ENCODE measurements around the gene MPP3. TPM values are rescaled to one million over a fixed set of nuclear protein-coding genes. Genes with fewer than 3 reads are reported as not detected.
"Not testable (repeated sequence)": the region's sequence is repeated elsewhere in the genome, so short reads cannot be mapped to it uniquely, and the experiment has no call there.

MPP3 gene
- total RNA-seq, 1 experiment from 2014 or later, result 11.3 TPM

GRCh38 chr17:43871946-43872690 lies 39.2 kb upstream of the MPP3 start:
- no peak overlapping the region for H3K27ac ChIP-seq
- no peaks in the 10 kb centered on the region; the same call in 1 of the 2 replicates for H3K27me3 ChIP-seq
- DNase-seq, result no peak
- H3K4me1 ChIP-seq, result no peaks in the 10 kb centered on the region
- H3K36me3 ChIP-seq, result no peaks in the 10 kb centered on the region
- no peak overlapping the region for H3K4me3 ChIP-seq
- no peaks in the 10 kb centered on the region for H3K9me3 ChIP-seq (replicated peaks)

- H3K36me3 ChIP-seq; H3K9me3 ChIP-seq (replicated peaks); H3K27me3 ChIP-seq; H3K27ac ChIP-seq; H3K4me1 ChIP-seq; DNase-seq; H3K4me3 ChIP-seq: not testable (repeated sequence)
Measured at GRCh38 chr17:43869031-43869430, 36.1 kb upstream of the MPP3 start.

GRCh38 chr17:43868226-43868994 lies 35.5 kb upstream of the MPP3 start:
- no peak for DNase-seq
- H3K36me3 ChIP-seq, result no peaks in the 10 kb centered on the region
- H3K4me1 ChIP-seq, result no peaks in the 10 kb centered on the region
- no peak overlapping the region for H3K4me3 ChIP-seq
- H3K9me3 ChIP-seq (replicated peaks), result no peaks in the 10 kb centered on the region
- peaks cover 9% of the 10 kb centered on the region for H3K27me3 ChIP-seq
- no peak overlapping the region for H3K27ac ChIP-seq

DNA sequence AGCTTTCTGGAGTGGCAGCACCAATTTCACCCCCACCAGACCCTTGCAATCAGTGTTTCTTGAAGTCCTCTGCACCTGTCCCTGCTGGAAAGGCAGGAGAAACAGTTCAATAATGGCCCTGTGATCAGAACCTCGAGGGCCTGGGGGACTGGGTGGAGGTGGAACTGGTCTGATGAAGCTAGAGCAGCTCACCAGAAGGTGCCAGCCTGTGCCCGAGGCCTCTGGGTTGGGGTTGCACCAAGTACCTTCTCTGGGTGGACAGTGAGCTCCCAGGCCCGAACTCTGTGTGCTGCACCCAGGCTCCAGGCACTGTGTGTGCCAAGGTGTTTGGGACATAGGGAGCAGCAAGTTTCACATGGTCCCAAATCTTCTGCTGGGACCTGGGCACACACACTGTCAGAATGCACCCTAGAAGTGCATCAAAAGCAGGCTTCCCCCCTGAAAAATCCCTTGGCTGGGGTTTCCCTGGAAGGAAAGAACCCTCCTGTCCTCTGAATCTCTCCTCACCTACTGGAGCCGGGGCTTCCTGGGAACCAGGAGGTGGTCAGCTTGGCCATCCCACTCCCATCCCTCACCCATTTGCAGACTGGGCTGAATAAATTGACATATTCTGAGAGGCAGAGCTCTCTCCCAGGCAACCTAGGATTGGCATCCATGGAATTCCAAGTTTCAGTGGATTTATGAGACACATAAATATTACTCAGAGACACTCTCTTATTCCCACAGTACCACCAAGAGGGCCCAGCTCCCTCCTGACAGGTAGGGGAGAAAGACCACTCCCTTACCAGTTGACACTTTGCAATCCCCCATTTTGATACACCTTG lies 31.4 kb upstream of the MPP3 start:
- peaks cover 31% of the 10 kb centered on the region for H3K27me3 ChIP-seq
- H3K36me3 ChIP-seq, result no peaks in the 10 kb centered on the region
- no peaks in the 10 kb centered on the region for H3K4me1 ChIP-seq
- no peak overlapping the region for H3K27ac ChIP-seq
- DNase-seq, result no peak
- no peak overlapping the region for H3K4me3 ChIP-seq
- H3K9me3 ChIP-seq (replicated peaks), result no peaks in the 10 kb centered on the region

- Histone ChIP-seq H3K27ac (no peak overlapping the region), H3K4me1 (0 out of 2 replicates have a peak, but pooled peaks cover 3% of the 10 kb centered on the region), H3K27me3 (peaks cover 38% of the 10 kb centered on the region; the same call in 1 of the 2 replicates), H3K9me3 (replicated peaks) (no peaks in the 10 kb centered on the region), H3K36me3 (no peaks in the 10 kb centered on the region), H3K4me3 (no peak overlapping the region)
- no peak for DNase-seq
Measured at GRCh38 chr17:43861960-43862359, 29.0 kb upstream of the MPP3 start.

DNA sequence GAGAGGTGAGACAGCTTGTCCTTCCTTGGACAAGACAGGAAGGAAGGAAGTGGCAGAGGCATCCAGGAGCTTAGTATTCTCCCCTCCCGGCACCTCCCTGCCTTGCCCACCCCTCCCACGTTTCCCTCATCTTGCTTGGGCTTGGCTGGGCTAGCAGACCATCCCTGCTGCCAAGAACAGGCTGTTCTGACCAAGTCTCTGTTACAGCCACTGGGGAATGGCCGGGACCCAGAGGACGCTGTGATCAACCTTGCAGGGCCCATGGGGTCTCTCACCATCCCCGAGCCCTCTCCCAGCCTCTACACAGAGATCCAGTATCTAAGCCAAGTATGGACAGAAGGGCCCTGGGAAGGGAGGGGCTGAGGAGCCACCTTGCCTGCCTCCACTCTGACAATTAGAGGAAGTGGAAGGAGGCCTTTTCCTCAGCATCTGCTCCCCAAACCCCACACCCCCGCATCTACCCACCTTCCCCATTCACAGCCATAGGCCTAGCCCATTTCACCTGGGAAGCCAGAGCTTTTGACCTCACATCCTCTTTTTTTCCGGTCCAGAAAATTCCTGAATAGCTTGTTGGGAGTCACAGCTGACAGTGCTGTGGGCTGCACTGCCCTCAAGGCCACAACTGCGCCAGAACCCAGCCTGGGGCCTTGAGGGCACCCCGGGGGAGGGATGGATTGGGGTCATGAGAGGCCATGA lies 28.1 kb upstream of the MPP3 start:
- peaks cover 46% of the 10 kb centered on the region; the same call in 1 of the 2 replicates for H3K27me3 ChIP-seq

DNA sequence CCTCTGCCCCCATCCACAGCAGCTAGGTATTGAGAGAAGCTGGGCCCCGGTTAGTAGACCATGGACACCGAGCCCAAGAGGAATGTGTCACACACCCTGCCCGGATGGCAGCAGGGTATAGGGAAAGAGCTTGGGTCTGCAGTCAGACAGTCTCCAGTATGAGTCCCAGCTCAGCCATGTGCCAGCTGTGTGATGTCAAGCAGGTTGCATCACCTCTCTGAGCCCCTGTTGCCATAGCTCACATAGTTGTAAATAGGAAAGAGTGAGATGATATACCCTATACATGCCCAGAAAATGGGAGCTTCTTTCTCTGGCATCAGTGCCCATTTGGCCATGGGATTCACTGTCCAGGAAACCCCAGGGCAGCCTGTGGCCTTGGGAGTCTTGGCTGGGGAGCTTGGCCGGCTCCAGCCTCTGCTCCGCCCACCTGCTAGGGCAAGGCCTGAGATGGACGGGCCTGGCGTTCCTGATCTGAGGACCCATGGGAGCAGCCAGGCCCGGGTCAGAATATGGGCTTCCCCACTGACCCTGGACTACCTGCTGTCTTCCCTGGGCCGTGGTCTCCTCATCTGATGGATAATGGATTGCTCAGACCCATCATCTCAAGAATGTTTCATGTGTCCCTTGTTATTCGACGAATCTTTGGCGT lies 27.3 kb upstream of the MPP3 start:
- DNase-seq, result no peak
- H3K36me3 ChIP-seq, result no peaks in the 10 kb centered on the region
- H3K27me3 ChIP-seq, result peaks cover 48% of the 10 kb centered on the region; the same call in 1 of the 2 replicates
- no peaks in the 10 kb centered on the region for H3K9me3 ChIP-seq (replicated peaks)
- no peak overlapping the region for H3K4me3 ChIP-seq
- H3K27ac ChIP-seq, result no peak overlapping the region
- H3K4me1 ChIP-seq, result 0 out of 2 replicates have a peak, but pooled peaks cover 3% of the 10 kb centered on the region

More for the DNA sequence above, 28.1 kb upstream of the MPP3 start:
- H3K27ac ChIP-seq, result no peak overlapping the region
- H3K36me3 ChIP-seq, result no peaks in the 10 kb centered on the region
- H3K4me3 ChIP-seq, result no peak overlapping the region
- H3K9me3 ChIP-seq (replicated peaks), result no peaks in the 10 kb centered on the region
- H3K4me1 ChIP-seq, result 0 out of 2 replicates have a peak, but pooled peaks cover 3% of the 10 kb centered on the region
- DNase-seq, result no peak

GRCh38 chr17:43857957-43858600 lies 25.1 kb upstream of the MPP3 start:
- H3K4me3 ChIP-seq, result no peak overlapping the region
- H3K9me3 ChIP-seq (replicated peaks), result no peaks in the 10 kb centered on the region
- H3K27me3 ChIP-seq, result peaks cover 41% of the 10 kb centered on the region
- H3K27ac ChIP-seq, result no peak overlapping the region
- DNase-seq, result peak in 1 of 2 experiments; percentile 30
- H3K4me1 ChIP-seq, result 0 out of 2 replicates have a peak, but pooled peaks cover 3% of the 10 kb centered on the region
- H3K36me3 ChIP-seq, result no peaks in the 10 kb centered on the region

- Histone ChIP-seq H3K36me3 (no peaks in the 10 kb centered on the region), H3K4me1 (0 out of 2 replicates have a peak, but pooled peaks cover 3% of the 10 kb centered on the region), H3K27me3 (peaks cover 35% of the 10 kb centered on the region), H3K27ac (no peak overlapping the region), H3K4me3 (no peak overlapping the region), H3K9me3 (replicated peaks) (no peaks in the 10 kb centered on the region)
- no peak for DNase-seq
Measured at GRCh38 chr17:43857141-43857540, 24.2 kb upstream of the MPP3 start.

DNA sequence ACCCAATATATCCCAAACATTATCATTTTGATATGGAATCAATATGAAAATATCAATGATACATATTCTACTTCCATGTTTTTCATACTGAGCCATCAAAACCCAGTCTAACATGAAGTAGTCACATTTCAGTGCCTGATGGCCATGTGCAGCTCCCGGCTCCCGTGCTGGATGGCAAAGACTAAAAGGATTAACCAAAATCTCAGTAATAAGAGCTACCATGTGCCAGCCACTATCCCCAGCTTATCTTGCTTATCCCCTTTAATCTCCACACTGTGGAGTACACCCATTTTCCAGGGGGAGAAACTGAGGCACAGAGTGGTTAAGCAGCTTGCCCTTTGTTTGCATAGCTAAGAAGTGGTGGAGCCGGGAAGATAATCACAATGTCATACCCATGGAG lies 23.2 kb upstream of the MPP3 start:
- Histone ChIP-seq H3K9me3 (replicated peaks) (no peaks in the 10 kb centered on the region), H3K27me3 (peaks cover 33% of the 10 kb centered on the region)

GRCh38 chr17:43855061-43855460 lies 22.1 kb upstream of the MPP3 start:
- Histone ChIP-seq H3K27ac (no peak overlapping the region), H3K9me3 (replicated peaks) (no peaks in the 10 kb centered on the region), H3K4me1 (0 out of 2 replicates have a peak, but pooled peaks cover 3% of the 10 kb centered on the region), H3K36me3 (no peaks in the 10 kb centered on the region), H3K4me3 (no peak overlapping the region), H3K27me3 (peaks cover 35% of the 10 kb centered on the region)
- no peak for DNase-seq

More for the DNA sequence above, 23.2 kb upstream of the MPP3 start:
- 0 out of 2 replicates have a peak, but pooled peaks cover 3% of the 10 kb centered on the region for H3K4me1 ChIP-seq
- DNase-seq, result no peak
- H3K27ac ChIP-seq, result no peak overlapping the region
- no peak overlapping the region for H3K4me3 ChIP-seq
- no peaks in the 10 kb centered on the region for H3K36me3 ChIP-seq

DNA sequence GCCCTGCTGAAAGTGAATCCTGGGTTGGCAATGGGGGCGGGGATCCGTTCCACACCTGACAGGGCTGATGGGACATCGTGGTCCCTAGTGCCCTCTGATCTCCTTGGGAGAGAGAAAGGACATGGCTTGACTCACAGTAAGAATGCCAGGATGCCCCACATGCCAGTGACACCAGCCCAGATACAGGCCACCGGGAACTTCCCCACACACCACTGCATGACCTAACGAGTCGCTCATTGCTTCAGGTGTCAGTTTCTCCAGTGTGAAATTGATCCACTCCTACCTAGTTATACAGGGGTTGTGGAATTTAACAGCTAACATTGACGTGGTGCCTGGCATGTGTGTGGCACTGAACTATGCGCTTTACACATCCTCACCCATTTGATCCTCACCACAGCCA lies 21.6 kb upstream of the MPP3 start:
- 0 out of 2 replicates have a peak, but pooled peaks cover 3% of the 10 kb centered on the region for H3K4me1 ChIP-seq
- no peak overlapping the region for H3K27ac ChIP-seq
- no peaks in the 10 kb centered on the region for H3K9me3 ChIP-seq (replicated peaks)
- DNase-seq, result no peak
- peaks cover 38% of the 10 kb centered on the region for H3K27me3 ChIP-seq
- no peaks in the 10 kb centered on the region for H3K36me3 ChIP-seq
- no peak overlapping the region for H3K4me3 ChIP-seq

- H3K9me3 ChIP-seq (replicated peaks), result no peaks in the 10 kb centered on the region
- H3K27ac ChIP-seq, result no peak overlapping the region
- no peaks in the 10 kb centered on the region for H3K36me3 ChIP-seq
- 0 out of 2 replicates have a peak, but pooled peaks cover 3% of the 10 kb centered on the region for H3K4me1 ChIP-seq
- no peak for DNase-seq
- H3K27me3 ChIP-seq, result peaks cover 33% of the 10 kb centered on the region
- H3K4me3 ChIP-seq, result no peak overlapping the region
Measured at GRCh38 chr17:43853546-43853945, 20.6 kb upstream of the MPP3 start.

Data from SJCRH30 (cell line).